ENCODE measurements around the gene ADAMTS1.
"Not testable (repeated sequence)": the region's sequence is repeated elsewhere in the genome, so short reads cannot be mapped to it uniquely, and the experiment has no call there.

Gene ADAMTS1

GRCh38 chr21:26845066-26845758 is at the start of gene ADAMTS1:
Gene ADAMTS1 (minus strand): TSS chr21:26845409. CDS start chr21:26844954, 455 bp downstream.
- DNase-seq = no peak

GRCh38 chr21:26892151-26892550 is 46.9 kb upstream of the ADAMTS1 start:
- no peak for DNase-seq

- no peak for DNase-seq
These were observed 43.7 kb upstream of the ADAMTS1 start for GRCh38 chr21:26888931-26889330.

- DNase-seq = no peak
These were observed 43.0 kb upstream of the ADAMTS1 start for GRCh38 chr21:26888256-26888655.

- no peak for DNase-seq
These were observed 42.0 kb upstream of the ADAMTS1 start for GRCh38 chr21:26887251-26887650.

GRCh38 chr21:26884436-26884835 is 39.2 kb upstream of the ADAMTS1 start:
- no peak for DNase-seq

GRCh38 chr21:26883768-26884167 is 38.6 kb upstream of the ADAMTS1 start:
- no peak for DNase-seq

- DNase-seq = no peak
These were observed 36.5 kb upstream of the ADAMTS1 start for GRCh38 chr21:26881504-26882228.

GRCh38 chr21:26877018-26877417 is 31.8 kb upstream of the ADAMTS1 start:
- DNase-seq = no peak

- DNase-seq = no peak
These were observed 29.1 kb upstream of the ADAMTS1 start for GRCh38 chr21:26874347-26874746.

- no peak for DNase-seq
These were observed 20.6 kb upstream of the ADAMTS1 start for GRCh38 chr21:26865857-26866256.

- DNase-seq = not testable (repeated sequence)
These were observed 11.7 kb upstream of the ADAMTS1 start for GRCh38 chr21:26856871-26857350.

- not testable (repeated sequence) for DNase-seq
These were observed 9.5 kb upstream of the ADAMTS1 start for GRCh38 chr21:26854695-26855094.

- DNase-seq = no peak
These were observed 7.2 kb upstream of the ADAMTS1 start for GRCh38 chr21:26852423-26852822.

GRCh38 chr21:26851109-26851944 is 6.1 kb upstream of the ADAMTS1 start:
- DNase-seq = no peak

- DNase-seq = no peak
These were observed 5.0 kb upstream of the ADAMTS1 start for GRCh38 chr21:26850116-26850643.

- DNase-seq = no peak
These were observed 4.4 kb upstream of the ADAMTS1 start for GRCh38 chr21:26849428-26850115.

GRCh38 chr21:26847921-26848320 is 2.7 kb upstream of the ADAMTS1 start:
- DNase-seq = no peak

GRCh38 chr21:26847002-26847401 is 1.8 kb upstream of the ADAMTS1 start:
- DNase-seq = no peak

- DNase-seq = no peak
These were observed 1.1 kb upstream of the ADAMTS1 start for GRCh38 chr21:26846036-26846931.

- no peak for DNase-seq
These were observed 488 bp upstream of the ADAMTS1 start for GRCh38 chr21:26845759-26846035.

Data from NCI-H187 (cell line).